HG02852 (cell line): Measurements from ENCODE around the gene ELAVL1.
A peak's percentile ranks its signal among the peaks of the same experiment; 100 is the strongest.
"Not testable (repeated sequence)": the region's sequence is repeated elsewhere in the genome, so short reads cannot be mapped to it uniquely, and the experiment has no call there.

Experiments
- ATAC-seq: cut with Tn5 transposase; IDR thresholded peaks from one replicate; pipeline ENCODE4 v1.9.1; 2021; ENCODE audit warnings: mild to moderate bottlenecking, moderate library complexity; ENCODE audit not compliant: unreplicated experiment

Gene ELAVL1

DNA sequence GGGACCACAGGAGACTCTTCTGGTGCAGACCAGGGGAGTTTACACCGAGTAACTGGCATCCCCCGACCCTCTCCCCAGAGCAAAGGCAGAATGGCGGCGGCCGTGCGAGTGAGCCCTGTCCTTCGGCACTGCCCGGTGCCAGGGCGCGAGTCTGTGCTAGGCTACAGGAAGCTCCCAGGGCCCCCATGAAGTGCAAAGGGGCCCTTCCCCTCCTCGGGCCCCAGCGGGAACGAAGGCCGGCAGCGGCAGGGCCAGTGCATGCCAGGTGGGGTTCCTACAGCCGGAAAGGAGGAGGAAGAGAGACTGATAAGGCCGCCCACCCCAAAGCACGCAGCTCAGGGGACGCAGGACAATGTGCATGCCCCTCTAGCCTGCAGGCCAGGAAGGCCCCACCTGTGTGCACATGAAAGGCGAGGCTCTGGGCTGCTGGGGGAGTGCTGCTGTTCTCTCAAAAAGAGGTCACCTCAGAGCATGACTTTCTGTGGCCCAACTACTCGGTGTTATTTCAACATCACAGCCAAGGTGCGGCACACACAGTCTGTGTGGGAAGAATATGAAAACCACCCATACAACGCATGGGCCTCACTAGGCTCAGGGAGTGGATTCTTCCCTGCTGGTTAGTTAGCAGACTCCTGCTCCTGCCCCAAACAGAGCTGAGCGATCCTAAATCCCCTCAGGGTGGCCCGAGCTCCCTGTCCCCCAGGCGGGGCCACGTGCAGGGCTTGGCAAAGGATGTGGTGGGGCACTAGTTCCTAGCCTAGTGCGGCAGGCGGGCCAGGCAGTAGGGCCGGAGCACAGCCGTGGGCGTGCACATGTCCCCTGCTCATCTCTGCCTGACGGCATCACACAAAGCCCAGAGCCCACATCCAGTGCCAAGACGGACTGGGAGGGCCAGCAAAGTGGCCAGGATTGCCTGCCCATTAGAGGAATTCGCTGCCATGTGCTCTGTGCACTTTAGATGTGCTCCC, 33.6 kb downstream of the ELAVL1 start:
- ATAC-seq, result no peak

DNA sequence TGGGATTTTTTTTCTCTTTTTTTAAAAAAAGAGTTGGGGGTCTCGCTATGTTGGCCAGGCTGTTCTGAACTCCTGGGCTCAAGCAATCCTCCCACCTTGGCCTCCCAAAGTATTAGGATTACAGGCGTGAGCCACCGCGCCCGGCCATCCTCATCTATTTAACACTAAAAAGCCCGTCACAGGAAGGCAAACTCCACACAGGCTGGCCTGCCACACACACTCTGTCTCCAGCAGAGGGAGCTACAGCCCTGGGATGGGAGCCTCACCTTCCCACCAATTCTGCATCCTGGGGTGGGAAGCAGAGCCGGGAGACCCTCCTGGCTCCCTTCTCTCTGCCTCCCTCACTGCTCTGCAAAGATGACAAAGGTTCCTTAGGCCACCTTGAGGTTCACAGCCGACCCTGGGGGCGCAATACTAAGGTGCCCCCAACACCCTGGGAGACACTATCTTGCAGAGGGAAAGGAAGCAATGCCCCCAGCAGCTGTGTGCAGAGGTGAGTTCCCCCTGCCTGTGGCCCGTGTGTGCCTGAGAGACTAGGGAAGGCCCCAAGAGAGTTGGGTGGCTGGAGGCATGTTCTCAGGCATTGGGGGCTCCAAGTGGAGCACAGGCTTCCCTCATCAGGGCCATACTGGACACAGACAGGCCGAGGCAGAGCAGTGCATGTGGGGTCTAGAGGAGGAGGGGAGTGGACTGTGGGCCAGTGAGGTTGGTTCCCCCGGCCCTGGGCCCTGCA, 34.6 kb downstream of the ELAVL1 start:
- ATAC-seq, result no peak

DNA sequence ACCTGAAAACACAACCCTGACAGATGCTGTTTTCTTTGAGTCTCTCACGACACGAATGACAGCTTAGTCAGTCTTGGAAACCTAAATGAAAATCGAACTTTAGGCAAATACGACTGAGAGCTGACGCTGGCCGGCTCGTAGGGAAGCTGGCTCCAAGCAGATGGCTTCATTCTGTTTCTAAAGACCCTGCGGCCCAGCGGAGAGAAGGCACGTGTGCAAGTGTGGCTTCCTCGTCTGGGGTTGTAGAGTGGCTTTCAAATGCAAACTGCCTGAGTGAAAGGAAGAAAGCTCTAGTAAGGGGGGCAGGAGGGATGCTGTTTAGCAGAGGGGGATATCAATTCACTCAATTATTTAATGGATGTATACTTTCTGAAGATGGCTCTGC, 35.9 kb downstream of the ELAVL1 start:
- no peak for ATAC-seq

DNA sequence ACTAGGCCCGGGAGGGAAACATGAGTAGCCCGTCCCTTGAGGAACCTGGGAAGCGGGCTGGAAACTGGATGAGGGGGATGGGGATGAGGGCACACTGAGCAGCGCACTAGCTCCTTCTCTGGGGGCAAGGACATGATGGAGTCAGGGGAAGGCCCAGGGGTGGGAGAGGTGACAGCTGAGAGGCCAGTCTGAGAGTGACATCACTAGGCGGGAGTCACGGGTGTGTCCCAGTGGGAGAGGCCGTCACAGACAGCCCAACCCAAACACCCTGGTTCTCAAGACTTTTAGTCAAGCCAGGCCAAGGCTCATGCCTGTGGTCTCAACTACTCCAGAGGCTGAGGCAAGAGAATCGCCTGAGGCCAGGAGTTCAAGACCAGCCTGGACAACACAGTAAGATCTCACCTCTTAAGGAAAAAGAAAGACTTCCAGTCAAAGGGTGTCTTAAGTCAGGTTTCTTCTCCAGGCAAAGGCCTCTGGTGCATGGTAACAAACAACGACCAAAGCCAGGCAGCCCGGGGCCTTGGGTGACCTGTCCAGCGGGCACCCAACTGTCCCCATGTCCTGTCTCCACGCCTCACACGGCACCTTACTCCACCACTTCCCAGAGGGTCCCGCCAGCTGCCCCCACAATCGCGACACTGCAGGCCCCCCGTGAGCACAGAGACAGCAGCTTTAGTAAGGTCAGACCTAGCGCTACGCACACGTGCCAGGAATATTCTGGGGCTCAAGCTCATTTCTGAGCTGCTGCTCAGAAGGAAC, 36.5 kb downstream of the ELAVL1 start:
- ATAC-seq, result no peak

DNA sequence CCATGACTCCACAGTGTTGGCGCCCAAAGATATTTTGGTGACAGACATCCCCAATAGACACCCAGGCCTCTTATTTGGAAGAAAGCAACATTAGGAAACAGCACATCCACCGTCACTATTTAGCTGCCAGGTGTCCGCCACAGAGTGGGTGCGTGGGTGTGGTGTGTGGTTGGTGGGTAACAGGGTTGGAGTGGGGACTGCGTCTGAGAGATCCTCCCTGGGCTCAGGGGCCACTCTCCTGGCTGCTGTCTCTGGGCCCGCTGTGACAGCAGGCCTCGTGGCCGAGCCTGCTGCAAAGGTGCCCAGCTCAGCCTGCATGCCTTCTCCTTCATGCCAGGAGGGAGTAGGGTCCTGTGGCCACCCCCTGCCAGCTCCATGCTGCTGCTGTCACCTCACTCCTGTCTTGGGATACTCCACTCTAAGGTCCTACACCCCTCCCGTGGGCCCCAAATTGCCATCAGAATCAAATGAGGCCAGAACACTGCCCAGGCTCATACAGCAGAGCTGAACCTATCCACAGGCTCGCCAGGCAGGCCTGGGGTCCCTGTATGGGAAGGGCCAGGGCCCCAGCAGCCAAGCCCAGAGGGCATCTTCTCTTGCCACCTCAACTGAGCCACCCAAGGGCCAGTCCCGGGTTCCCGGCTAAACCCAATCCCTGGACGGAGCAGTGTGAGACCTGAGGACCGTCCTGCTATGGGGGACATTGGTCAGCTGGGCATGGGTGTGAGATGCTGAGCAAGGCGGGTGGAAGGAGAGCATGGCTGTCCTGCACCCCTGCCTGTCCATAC, 37.2 kb downstream of the ELAVL1 start:
- no peak for ATAC-seq

DNA sequence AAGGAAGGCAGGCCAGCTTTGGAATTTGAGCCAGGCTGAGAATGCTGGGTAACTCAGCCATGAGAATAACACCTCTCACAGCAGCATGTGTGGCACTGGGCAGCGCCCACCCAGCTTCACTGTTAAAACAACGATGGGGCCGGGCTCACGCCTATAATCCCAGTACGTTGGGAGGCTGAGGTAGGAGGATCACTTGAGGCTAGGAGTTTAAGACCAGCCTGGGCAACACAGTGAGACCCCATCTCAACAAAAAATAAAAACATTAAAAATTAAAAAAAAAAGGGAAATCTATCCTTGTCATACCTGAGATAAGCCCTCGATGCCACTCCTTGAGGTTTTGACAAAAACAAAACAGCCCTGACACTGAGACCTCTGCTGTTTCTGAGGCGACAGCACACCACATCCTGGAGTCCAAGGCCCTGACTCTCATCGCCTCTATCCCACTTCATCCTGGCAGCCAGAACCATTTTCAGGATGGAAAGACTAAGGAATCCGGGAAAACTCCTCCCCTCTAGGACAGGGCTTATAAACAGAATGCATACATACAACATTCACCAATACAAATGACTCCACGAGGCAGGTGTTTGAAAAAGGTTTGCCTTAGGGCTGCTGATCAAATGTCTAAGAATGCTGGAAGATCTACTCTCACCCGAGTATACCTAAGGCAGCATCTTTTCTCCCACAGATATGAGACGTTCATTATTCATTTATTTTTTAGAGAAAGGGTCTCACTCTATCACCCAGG, 39.3 kb downstream of the ELAVL1 start:
- ATAC-seq, result no peak

DNA sequence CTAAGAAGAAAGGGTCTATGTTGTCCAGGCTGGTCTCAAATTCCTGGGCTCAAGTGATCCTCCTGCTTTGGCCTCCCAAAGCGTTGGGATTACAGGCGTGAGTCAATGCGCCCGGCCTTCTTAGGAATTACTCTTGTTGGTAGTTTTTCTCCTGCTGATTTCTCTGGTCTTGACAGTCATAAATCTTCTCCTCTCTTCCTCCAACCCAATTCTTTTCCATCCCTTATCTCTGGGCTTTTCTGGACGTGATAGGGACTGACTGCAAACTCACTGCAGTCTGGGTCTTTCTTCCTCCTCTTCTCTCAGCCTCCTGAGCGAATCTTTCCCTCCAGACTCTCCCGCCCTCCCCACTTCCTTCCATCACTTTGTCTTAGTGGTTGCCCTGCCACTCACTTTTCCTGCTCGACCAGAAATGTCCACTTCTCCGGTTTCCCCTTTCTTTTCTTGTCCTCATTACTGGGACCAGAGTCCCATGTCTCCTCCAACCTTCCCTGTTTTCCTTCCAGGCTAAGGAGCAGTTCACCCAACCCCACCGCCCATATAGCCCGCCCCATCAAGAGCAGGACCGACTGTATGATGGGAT, 40.1 kb downstream of the ELAVL1 start:
- no peak for ATAC-seq

DNA sequence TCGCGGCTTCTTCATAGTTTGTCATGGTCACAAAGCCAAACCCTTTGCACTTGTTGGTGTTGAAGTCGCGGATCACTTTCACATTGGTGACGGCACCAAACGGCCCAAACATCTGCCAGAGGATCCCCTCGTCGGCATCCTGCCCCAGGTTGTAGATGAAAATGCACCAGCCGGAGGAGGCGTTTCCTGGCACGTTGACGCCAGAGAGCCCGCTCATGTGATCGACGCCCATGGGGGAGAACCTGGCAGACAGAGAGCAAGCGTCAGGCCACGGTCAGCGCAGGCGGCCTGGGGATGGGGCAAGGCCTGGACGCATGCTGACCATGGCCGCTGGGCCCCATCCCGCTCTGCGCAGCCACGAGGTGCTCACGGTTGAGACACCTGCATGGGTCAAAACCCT, 41.9 kb downstream of the ELAVL1 start:
- no peak for ATAC-seq

DNA sequence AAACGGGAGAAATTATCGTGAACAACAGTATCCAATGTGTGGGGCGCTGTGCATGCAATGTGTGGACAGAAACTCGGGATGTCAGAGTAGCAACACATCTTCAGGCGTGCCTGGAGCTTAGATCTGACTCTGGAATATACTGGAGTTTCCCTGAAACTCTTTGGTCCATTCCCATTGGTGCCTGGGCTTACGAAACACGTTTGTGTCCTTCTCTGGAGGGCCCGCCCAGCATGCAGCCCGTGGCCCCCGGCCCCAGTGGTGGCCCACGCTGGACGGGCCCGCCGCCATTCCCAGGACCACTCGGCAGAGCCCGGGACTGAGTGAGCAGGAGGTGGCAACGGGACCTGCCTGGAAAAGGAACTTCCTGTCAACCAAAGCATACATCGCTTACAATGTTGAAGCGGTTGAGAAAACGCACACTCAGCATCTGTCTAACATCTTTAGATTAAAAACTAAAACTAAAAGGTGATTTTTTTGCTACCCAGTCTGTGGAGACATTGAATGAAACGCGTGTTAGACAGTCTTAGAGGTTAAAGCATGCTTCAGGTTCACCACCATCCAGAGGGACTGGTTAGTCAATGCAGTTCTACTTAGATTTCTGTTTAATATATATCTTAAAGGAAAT, 42.7 kb downstream of the ELAVL1 start:
- no peak for ATAC-seq

DNA sequence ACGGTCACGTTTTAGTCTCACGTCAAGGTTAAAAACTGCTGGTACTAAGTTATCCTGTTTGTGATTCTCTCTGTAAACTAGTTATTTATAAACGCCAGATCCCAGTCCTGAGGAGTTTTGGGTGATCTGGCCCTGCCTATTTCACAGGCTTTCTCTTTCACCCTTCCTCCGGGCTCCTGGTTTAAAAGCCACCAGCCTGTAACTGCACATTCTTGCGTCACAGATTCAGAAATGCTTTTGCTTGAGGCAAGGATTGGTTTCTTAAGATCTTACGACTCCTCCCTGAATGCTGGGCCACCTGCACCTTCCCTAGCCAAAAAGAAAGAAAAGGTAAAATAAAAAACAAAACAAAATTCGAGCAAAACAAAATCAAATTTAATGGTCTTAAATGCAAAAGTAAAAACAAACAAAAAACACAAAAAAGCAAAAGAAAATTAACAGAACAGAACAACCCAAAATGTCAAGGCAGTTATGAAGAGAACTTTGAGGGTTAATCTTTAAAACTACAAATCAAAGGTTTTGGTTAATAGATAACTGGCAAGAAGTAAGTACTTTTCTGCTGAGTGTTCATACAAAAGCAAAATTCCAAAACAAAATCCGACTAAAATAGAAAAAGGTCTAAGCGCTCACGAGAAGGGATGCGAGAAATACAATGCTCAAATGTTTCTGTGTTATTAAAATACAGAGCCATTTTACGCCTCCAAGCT, 43.4 kb downstream of the ELAVL1 start:
- ATAC-seq, result no peak

DNA sequence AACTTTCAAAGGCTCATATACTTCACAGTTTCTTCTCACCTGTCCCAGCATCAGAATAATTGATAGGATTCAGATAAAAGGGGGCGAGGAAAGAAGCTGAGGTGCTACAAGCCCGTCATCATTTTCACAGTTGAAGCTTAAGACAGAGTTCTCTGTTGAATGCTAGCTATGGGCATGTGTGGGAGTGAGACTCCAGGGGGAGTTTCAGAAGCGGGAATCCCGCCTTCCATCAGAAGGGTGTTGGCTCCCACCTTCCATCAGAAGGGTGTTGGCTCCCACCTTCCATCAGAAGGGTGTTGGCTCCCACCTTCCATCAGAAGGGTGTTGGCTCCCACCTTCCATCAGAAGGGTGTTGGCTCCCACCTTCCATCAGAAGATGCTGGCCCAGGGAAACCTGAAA, 44.4 kb downstream of the ELAVL1 start:
- ATAC-seq, result not testable (repeated sequence)

DNA sequence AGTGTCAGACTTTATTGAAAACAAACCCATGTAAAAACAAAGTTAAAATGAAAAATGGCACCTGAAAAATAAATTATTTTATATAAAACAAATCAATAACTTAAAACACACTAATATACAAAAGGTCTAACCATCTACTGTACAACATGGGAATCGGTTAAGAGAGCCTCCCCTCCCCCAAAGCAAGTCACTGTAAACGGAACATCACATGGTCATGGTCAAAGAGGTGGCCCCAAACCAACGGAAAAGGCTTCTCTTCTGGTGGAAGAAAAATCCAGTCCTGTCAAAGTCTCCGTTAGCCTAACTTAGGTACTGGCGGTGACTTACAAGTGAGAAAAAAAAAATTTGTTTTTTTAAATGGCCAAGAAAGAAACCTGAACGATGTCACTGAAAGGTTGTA, 46.2 kb downstream of the ELAVL1 start:
- ATAC-seq, result no peak

DNA sequence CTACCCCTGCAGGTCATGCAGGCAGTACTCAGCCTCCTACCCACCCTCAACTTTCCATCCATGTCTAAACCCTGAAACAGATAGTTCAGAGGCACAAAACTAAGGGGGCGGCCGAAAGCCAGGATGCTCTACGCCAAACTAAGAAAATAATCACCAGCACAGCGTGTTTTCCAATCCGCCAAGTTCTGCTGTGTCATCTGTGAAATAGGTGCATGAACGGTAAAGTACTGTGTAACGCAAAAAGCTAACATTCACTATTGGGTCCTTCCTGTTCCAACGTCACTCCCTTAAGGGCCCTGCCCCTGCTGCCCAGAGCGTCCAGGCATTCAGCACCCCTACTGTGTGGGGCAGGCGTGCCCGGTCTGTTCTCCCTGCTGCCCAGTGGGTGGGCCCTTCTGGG, 49.7 kb downstream of the ELAVL1 start:
- ATAC-seq, result no peak

DNA sequence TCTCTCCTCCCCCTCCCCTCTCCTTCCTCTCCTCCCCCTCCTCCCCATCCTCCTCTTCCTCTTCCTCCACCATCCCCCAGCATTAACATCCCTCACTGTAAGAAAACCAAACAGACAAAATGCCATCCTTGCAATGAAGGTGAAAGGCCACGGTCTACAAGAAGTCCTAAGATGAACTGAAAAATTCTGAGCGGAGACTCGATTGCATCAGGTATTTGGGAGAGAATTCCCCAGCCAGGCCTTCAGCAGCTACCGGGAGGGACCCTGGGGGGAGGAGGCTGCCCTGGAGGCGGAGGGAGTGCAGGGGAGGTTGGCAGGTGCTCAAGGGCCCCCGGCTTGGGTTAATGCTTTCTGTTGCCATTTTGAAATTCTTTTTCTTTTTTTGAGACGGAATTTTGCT, 51.9 kb downstream of the ELAVL1 start:
- ATAC-seq, result no peak

DNA sequence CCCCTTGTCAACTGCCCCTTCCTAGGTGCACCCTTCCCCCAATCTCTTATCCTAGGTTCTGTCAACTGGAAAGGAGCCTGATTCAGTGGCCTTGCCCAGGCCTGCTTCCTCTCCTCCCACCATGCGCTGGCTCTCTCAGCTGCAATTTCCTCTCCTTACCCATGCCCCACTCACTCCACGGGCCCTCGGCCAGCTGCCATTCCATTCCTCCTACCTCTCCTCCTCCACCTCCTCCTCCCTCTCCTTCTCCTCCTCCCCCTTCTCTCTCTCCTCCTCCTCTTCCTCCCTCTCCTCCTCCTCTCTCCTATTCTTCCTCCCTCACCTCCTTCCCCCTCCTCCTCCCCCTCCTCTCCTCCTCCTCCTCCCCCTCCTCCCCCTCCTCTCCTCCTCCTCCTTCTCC, 52.4 kb downstream of the ELAVL1 start:
- ATAC-seq, result no peak

DNA sequence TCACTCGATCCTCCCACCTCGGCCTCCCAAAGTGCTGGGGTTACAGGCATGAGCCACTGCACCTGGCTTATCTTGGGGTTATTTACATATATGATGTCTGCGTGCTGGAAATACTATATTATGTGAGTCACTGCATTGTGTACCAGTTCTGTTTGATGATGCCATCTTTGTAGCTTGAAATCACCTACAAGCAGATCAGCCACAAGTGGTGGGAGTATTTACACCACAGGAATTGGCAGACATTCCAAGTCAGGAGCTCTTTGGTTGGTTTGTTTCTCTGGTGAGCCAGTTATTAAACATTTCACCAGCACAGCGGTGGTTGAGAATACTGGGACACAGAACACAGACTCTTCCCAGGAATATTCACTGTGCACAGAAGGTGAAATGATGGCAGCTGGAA, 57.5 kb downstream of the ELAVL1 start:
- ATAC-seq, result no peak

DNA sequence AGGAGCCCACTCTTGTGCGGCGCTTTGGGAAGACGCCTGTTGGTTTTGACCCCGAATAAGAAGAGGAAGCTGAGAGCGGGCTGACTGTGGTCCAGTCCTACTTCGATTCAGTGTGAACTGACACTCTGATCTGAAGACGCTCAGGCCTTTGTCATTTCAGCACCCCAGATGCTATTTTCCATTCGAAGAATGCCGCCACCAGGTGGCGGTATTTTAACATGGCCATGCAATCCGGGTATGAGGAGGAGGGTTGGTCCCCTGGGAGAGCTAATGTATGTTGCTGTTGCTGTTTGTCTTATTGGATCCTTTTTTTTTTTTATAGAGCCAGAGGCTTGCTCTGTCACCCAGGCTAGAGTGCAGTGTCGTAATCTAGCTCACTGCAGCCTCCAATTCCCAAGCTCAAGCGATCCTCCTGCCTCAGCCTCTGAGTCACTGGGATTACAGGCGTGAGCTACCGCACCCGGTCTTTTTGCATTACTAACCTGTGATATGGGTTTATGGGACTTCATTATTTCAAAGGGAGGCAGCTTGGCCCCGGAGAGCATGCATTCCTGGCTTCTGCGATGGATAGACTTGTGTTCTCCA, 61.2 kb downstream of the ELAVL1 start:
- peak; percentile 27 for ATAC-seq
